ENCODE data around the gene PCMTD2. TPM values are rescaled to one million over a fixed set of nuclear protein-coding genes. Genes with fewer than 3 reads are reported as not detected.
"Not testable (repeated sequence)": the region's sequence is repeated elsewhere in the genome, so short reads cannot be mapped to it uniquely, and the experiment has no call there.

PCMTD2 gene
- total RNA-seq, 1 donor from 2014 or later, result 82.4 TPM

DNA sequence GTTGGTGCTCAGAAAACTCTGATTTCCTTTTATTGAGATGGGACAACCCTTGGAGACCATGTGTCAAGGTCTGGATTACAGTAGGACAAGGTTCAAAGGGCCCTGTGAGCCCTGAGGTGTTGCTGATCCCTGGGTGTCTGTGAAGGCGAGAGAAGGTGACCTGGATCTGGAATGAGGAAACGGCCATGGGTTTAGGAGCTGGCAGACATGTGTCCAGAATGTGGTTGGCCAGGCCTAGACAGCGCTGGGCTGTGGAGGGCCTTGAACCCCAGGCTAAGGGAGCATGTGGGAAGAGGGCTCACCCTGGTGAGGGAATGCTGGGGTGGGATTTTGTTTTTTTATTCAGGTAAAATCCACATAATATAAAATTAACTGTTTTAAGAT is 24.9 kb downstream of the PCMTD2 start:
- Mint-ChIP-seq H3K27ac (ENCODE audit: unreplicated experiment) (no peak overlapping the region), H3K9me3 (ENCODE audit: unreplicated experiment) (peaks cover 13% of the 10 kb centered on the region), H3K36me3 (ENCODE audit: unreplicated experiment) (peaks cover 17% of the 10 kb centered on the region), H3K4me3 (ENCODE audit: unreplicated experiment) (no peak overlapping the region), H3K4me1 (ENCODE audit: low read depth, unreplicated experiment) (no peaks in the 10 kb centered on the region), H3K27me3 (ENCODE audit: unreplicated experiment) (peaks cover 4% of the 10 kb centered on the region)
- TF ChIP-seq, protein P1, sequence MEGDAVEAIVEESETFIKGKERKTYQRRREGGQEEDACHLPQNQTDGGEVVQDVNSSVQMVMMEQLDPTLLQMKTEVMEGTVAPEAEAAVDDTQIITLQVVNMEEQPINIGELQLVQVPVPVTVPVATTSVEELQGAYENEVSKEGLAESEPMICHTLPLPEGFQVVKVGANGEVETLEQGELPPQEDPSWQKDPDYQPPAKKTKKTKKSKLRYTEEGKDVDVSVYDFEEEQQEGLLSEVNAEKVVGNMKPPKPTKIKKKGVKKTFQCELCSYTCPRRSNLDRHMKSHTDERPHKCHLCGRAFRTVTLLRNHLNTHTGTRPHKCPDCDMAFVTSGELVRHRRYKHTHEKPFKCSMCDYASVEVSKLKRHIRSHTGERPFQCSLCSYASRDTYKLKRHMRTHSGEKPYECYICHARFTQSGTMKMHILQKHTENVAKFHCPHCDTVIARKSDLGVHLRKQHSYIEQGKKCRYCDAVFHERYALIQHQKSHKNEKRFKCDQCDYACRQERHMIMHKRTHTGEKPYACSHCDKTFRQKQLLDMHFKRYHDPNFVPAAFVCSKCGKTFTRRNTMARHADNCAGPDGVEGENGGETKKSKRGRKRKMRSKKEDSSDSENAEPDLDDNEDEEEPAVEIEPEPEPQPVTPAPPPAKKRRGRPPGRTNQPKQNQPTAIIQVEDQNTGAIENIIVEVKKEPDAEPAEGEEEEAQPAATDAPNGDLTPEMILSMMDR (IDR thresholded peaks at IDR 0.05; ENCODE audit: partially characterized antibody, unreplicated experiment), result no peak
- no peak for DNase-seq

DNA sequence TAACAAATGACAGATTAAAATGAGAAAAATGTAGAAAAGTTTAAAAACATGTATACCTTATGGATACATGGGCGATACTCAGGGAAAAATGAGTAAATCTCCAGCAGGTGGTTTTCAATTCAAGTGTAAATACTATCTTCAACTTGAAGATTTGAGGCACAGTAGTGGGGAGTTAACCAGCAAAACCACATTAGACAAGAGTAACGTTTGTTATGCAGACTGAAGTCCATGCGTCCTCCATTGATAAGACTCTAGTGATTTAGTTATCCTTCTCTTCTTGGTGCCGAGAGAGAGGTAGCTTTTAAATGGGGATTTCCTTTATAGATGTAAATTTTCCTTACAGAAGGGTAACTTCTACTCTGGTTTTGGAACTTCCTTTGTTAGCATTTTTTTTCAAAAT is 28.1 kb downstream of the PCMTD2 start:
- DNase-seq, result no peak
- Mint-ChIP-seq H3K4me3 (ENCODE audit: unreplicated experiment) (no peak overlapping the region), H3K27me3 (ENCODE audit: unreplicated experiment) (peaks cover 4% of the 10 kb centered on the region), H3K4me1 (ENCODE audit: low read depth, unreplicated experiment) (no peaks in the 10 kb centered on the region), H3K9me3 (ENCODE audit: unreplicated experiment) (peaks cover 13% of the 10 kb centered on the region), H3K27ac (ENCODE audit: unreplicated experiment) (no peak overlapping the region), H3K36me3 (ENCODE audit: unreplicated experiment) (peaks cover 10% of the 10 kb centered on the region)
- TF ChIP-seq, protein P1 (IDR thresholded peaks at IDR 0.05; ENCODE audit: partially characterized antibody, unreplicated experiment), result no peak

DNA sequence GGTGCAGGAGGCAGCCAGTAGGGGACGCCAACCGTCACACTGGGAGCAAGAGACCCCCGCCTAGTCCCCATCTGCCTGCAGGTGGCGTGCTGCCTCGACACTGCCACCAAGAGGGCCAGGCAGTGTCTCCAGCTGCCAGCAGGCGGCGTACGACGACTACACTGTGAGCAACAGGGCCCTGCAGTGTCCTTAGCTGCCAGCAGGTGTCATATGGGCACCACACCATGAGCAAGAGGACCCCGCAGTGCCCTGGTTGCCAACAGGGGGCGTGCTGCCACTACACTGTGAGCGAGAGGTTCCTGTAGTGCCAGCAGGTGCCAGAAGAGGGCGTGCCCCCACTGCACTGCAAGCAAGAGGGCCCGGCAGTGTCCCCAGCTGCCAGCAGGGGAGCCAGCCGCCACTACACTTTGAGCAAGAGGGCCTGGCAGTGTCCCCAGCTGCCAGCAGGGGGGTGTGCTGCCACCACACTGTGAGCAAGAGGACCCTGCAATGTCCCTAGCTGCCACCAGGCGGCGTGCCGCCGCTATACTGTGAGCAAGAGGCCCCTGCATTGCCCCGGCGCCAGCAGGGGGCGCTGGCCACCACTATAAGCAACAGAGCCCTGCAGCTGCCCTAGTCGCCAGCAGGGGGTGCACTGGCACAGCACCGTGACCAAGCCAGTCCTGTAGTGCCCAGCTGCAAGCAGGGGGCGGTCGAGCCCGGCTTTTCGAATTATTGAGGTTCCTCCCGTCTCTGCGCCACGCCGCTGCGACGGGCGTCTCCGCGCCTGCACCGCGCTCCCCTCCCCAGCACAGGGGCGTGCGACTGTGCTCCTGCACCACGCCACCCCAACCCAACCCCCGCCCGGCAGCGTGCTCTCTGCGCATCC is 30.3 kb downstream of the PCMTD2 start:
- H3K4me1 Mint-ChIP-seq (ENCODE audit: low read depth, unreplicated experiment); H3K27ac Mint-ChIP-seq (ENCODE audit: unreplicated experiment); H3K9me3 Mint-ChIP-seq (ENCODE audit: unreplicated experiment); H3K4me3 Mint-ChIP-seq (ENCODE audit: unreplicated experiment); H3K36me3 Mint-ChIP-seq (ENCODE audit: unreplicated experiment); H3K27me3 Mint-ChIP-seq (ENCODE audit: unreplicated experiment): not testable (repeated sequence)
- peak; percentile 80 for DNase-seq
- TF ChIP-seq, protein P1 (IDR thresholded peaks at IDR 0.05; ENCODE audit: partially characterized antibody, unreplicated experiment), result peak; percentile 98

DNA sequence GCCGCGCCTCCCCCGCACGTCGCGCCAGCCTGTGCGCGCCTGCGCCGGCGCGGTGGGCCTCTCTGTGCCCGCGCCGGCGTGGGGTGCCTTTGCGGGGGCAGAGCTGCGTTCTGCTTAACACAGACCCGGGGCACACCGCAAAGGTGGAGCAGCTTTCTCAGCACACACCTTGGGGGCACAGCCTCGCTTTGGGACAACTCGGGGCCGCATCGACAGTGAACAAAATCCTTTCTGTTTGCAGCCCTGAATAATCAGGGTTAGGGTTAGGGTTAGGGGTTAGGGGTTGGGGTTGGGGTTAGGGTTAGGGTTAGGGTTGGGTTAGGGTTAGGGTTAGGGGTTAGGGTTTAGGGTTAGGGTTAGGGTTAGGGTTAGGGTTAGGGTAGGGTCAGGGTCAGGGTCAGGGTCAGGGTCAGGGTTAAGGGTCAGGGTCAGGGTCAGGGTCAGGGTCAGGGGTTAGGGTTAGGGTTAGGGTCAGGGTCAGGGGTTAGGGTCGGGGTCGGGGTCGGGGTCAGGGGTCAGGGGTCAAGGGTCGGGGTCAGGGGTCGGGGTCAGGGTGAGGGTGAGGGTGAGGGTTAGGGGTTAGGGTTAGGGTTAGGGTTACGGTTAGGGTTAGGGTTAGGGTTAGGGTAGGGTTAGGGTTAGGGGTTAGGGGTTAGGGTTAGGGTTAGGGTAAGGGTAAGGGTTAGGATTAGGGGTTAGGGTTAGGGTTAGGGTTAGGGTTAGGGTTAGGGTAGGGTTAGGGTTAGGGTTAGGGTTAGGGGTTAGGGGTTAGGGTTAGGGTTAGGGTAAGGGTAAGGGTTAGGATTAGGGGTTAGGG is 31.1 kb downstream of the PCMTD2 start:
- H3K27me3 Mint-ChIP-seq (ENCODE audit: unreplicated experiment); H3K9me3 Mint-ChIP-seq (ENCODE audit: unreplicated experiment); DNase-seq; H3K36me3 Mint-ChIP-seq (ENCODE audit: unreplicated experiment); H3K4me1 Mint-ChIP-seq (ENCODE audit: low read depth, unreplicated experiment); H3K4me3 Mint-ChIP-seq (ENCODE audit: unreplicated experiment); H3K27ac Mint-ChIP-seq (ENCODE audit: unreplicated experiment): not testable (repeated sequence)

DNA sequence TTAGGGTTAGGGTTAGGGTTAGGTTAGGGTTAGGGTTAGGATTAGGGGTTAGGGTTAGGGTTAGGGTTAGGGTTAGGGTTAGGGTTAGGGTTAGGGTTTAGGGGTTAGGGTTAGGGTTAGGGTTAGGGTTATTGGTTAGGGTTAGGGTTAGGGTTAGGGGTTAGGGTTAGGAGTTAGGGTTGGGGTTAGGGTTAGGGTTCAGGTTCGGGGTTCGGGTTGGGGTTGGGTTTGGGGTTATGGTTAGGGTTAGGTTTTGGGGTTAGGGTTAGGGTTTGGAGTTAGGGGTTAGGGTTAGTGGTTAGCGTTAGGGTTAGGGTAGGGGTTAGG is 31.7 kb downstream of the PCMTD2 start:
- not testable (repeated sequence) for DNase-seq; H3K4me1 Mint-ChIP-seq (ENCODE audit: low read depth, unreplicated experiment); H3K36me3 Mint-ChIP-seq (ENCODE audit: unreplicated experiment); H3K27ac Mint-ChIP-seq (ENCODE audit: unreplicated experiment); H3K9me3 Mint-ChIP-seq (ENCODE audit: unreplicated experiment); H3K27me3 Mint-ChIP-seq (ENCODE audit: unreplicated experiment); H3K4me3 Mint-ChIP-seq (ENCODE audit: unreplicated experiment)

DNA sequence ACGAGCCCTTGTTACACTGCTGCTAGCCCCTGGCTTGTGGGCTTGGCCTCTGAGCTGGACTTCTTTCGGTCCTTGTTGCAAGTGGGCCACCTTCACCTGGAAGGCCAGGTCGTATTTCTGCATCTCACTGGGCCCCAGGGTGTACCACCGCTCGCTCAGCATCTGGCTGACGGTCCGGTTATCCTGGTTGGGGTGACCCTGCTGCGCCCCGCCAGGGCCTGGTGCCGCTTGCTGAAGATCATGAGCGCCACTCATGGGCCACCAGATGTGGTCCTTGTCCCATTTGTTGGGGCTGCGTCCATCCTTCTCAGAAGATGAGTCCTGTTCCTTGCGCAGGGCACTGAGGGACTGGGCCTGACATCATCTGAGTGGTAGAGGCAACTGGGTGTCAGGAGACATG is 36.6 kb downstream of the PCMTD2 start:
- H3K9me3 Mint-ChIP-seq (ENCODE audit: unreplicated experiment); DNase-seq; H3K27ac Mint-ChIP-seq (ENCODE audit: unreplicated experiment); H3K4me1 Mint-ChIP-seq (ENCODE audit: low read depth, unreplicated experiment); H3K36me3 Mint-ChIP-seq (ENCODE audit: unreplicated experiment); H3K4me3 Mint-ChIP-seq (ENCODE audit: unreplicated experiment); H3K27me3 Mint-ChIP-seq (ENCODE audit: unreplicated experiment): not testable (repeated sequence)

DNA sequence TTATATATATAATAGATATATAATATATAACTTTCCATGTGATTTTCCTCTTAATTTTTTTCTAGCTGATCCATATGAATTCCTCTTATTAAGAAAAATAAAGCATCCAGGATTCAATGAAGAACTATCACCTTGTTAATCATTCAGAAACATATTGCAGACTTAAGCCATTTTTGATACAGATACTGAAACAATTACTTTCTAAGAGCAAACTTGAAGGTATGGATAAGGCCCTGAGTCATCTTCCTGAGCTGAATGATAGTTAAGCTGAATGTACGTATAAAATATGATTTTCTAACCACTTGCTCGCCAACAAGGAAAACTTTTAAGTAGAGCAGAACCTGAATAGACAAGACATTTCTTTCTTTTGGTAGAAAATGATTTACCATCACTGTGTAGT is 47.5 kb downstream of the PCMTD2 start:
- not testable (repeated sequence) for H3K27ac Mint-ChIP-seq (ENCODE audit: unreplicated experiment); H3K4me3 Mint-ChIP-seq (ENCODE audit: unreplicated experiment); H3K9me3 Mint-ChIP-seq (ENCODE audit: unreplicated experiment); DNase-seq; H3K4me1 Mint-ChIP-seq (ENCODE audit: low read depth, unreplicated experiment); H3K27me3 Mint-ChIP-seq (ENCODE audit: unreplicated experiment); H3K36me3 Mint-ChIP-seq (ENCODE audit: unreplicated experiment)

DNA sequence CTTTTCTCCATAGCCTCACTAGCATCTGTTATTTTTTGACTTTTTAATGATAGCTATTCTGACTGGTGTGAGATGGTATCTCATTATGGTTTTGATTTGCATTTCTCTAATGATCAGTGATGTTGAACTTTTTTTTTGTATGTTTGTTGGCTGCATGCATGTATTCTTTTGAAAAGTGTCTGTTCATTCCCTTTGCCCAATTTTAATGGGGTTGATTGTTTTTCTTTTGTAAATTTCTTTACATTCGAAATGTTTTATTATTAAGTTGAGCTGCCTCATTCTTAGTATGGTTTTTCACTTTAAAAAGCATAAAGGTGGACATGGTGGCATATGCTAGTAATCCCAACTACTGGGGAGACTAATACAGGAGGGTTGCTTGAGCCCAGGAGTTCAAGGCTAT is 58.2 kb downstream of the PCMTD2 start:
- DNase-seq; H3K9me3 Mint-ChIP-seq (ENCODE audit: unreplicated experiment); H3K36me3 Mint-ChIP-seq (ENCODE audit: unreplicated experiment); H3K27ac Mint-ChIP-seq (ENCODE audit: unreplicated experiment); H3K27me3 Mint-ChIP-seq (ENCODE audit: unreplicated experiment); H3K4me1 Mint-ChIP-seq (ENCODE audit: low read depth, unreplicated experiment); H3K4me3 Mint-ChIP-seq (ENCODE audit: unreplicated experiment): not testable (repeated sequence)

DNA sequence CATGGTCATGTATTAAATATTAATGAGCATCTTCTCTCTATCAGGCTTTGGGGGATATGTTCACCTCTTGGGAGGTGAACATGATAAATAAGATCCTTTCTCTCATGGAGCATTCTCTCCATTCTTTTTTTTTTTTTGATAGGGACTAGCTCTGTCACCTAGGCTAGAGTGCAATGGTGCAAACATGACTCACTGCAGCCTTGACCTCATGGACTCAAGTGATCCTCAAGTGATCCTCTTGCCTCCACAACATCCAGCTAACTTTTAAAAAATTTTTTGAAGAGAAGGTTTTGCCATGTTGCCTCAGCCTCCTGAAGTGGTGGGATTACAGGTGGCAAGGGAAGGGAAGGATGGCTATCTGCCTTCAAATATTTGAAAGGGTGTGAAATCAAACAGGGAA is 59.8 kb downstream of the PCMTD2 start:
- H3K9me3 Mint-ChIP-seq (ENCODE audit: unreplicated experiment); H3K27me3 Mint-ChIP-seq (ENCODE audit: unreplicated experiment); H3K4me3 Mint-ChIP-seq (ENCODE audit: unreplicated experiment): not testable (repeated sequence)

More for the DNA sequence above, 59.8 kb downstream of the PCMTD2 start:
- H3K36me3 Mint-ChIP-seq (ENCODE audit: unreplicated experiment); H3K27ac Mint-ChIP-seq (ENCODE audit: unreplicated experiment); H3K4me1 Mint-ChIP-seq (ENCODE audit: low read depth, unreplicated experiment); DNase-seq: not testable (repeated sequence)

Data from glutamatergic neuron (in vitro differentiated cells).